Large intestine (tissue), 1 donor: Measurements from ENCODE around the gene SCYL3. TPM values are rescaled to one million over a fixed set of nuclear protein-coding genes. Genes with fewer than 3 reads are reported as not detected.

Experiments
- polyA plus RNA-seq: library from polyadenylated mRNA; unstranded; fragments of 120-200 nt; gene quantifications from one replicate; pipeline ENCODE4 v1.2.1, GENCODE V29; 2013

Gene SCYL3
- polyA plus RNA-seq, 1 donor, result 13.1 TPM

Other genes starting within 250 kb of the SCYL3 start
- gene SELL, start 182.3 kb downstream of the SCYL3 start, polyA plus RNA-seq, result 2.1 TPM
- 0.84 TPM for gene SELE, start 159.8 kb downstream of the SCYL3 start, polyA plus RNA-seq
- gene METTL18, start 99.0 kb downstream of the SCYL3 start, polyA plus RNA-seq, result 11.2 TPM
- 24.5 TPM for gene KIFAP3, start 180.8 kb upstream of the SCYL3 start, polyA plus RNA-seq